ENCODE results near the gene TGM3. TPM values are rescaled to one million over a fixed set of nuclear protein-coding genes. Genes with fewer than 3 reads are reported as not detected.

Gene TGM3
- total RNA-seq, 3 donors from 2014 or later = 0.26 TPM; not detected in 2

DNA sequence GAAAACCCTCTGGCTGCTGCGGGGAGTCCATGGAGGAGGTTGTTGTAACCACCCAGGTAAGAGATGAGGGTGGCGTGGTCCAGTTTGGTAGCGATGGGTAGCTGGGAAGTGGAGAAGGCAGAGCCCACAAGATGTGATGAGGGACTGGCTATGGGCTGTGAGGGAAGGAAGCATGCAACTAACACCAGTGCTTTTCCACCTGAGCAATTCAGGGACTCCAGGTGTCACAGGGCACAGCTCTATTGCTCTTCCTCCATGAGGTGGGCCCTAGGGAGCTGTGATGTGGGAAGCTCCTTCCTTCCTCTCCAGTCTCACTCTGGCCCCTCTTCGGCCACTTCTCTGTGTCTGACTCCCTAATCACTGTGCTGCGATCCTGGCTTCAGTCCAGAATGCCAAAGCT lies 52.5 kb downstream of the TGM3 start:
- Mint-ChIP-seq H3K27me3 (ENCODE audit: low read depth) (peaks cover 17% of the 10 kb centered on the region), H3K9me3 (no peaks in the 10 kb centered on the region), H3K36me3 (ENCODE audit: insufficient read depth) (no peaks in the 10 kb centered on the region), H3K4me1 (ENCODE audit: low read depth) (no peaks in the 10 kb centered on the region), H3K4me3 (no peak overlapping the region)
- DNase-seq (no peak), ATAC-seq (no peak)

DNA sequence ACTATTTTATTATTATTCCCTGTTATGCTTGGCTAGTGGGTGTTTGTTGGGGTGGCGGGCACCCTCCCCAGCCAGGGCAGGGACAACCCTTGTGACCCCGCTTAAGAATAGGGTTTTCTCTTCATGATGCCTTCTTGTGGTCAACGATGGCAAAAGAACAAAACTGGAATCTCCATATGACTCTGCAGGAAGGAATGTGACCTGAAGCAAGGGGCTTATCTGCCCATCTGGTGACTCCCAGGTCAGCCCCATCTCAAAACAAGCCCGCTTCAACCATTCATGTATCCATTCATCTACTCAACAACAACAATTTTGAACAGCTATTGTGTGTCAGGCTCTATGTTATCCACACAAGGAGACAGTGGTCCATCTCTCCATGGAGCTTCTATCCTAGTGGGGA lies 54.0 kb downstream of the TGM3 start:
- DNase-seq = no peak
- no peaks in the 10 kb centered on the region for H3K4me1 Mint-ChIP-seq (ENCODE audit: low read depth)
- no peak for ATAC-seq
- no peak overlapping the region for H3K4me3 Mint-ChIP-seq
- peaks cover 25% of the 10 kb centered on the region for H3K27me3 Mint-ChIP-seq (ENCODE audit: low read depth)
- no peaks in the 10 kb centered on the region for H3K36me3 Mint-ChIP-seq (ENCODE audit: insufficient read depth)
- H3K9me3 Mint-ChIP-seq = no peaks in the 10 kb centered on the region

DNA sequence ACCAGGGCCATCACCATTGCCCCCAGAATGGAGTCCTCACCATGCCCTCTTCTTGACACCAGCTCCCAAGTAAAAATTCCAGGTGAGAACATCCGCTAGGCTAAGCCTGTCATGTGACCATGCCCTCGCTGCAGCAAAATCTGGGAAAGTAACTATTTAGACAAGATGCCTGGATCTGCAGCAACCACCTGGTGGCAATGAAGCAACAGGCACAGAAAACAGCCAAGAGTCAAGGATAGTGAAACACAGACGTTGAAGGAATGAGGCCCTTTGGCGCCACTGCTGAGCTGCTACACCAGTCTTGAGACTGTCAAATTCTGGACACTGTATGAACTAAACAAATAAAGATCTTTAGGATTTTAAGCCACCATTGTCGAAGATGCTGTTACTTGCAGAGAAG lies 54.8 kb downstream of the TGM3 start:
- no peak for ATAC-seq
- H3K4me1 Mint-ChIP-seq (ENCODE audit: low read depth) = no peaks in the 10 kb centered on the region

DNA sequence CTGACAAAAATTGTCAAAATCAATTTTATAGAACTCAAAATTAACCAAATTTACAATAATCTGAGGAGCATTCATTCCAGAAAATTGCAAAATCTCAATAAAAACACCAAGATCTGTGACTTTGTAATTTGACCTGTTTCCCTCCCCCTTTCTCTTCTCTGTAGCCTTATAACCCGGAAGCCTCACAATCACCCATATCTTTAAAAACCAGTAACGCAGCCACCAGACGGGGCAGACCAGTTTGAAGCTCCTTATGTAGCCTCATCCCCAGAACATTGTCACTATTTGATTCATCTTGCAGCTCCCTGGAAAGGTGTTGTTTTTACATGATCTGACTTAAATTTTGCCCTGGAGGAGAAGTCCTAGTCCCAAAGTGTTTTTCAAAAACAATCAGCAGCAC lies 57.4 kb downstream of the TGM3 start:
- H3K36me3 Mint-ChIP-seq (ENCODE audit: insufficient read depth) = no peaks in the 10 kb centered on the region
- H3K9me3 Mint-ChIP-seq = no peaks in the 10 kb centered on the region
- no peaks in the 10 kb centered on the region for H3K4me1 Mint-ChIP-seq (ENCODE audit: low read depth)
- ATAC-seq (no peak), DNase-seq (no peak)
- peaks cover 14% of the 10 kb centered on the region for H3K27me3 Mint-ChIP-seq (ENCODE audit: low read depth)
- H3K4me3 Mint-ChIP-seq = no peak overlapping the region

More for the DNA sequence above, 54.8 kb downstream of the TGM3 start:
- Mint-ChIP-seq H3K36me3 (ENCODE audit: insufficient read depth) (no peaks in the 10 kb centered on the region), H3K9me3 (no peaks in the 10 kb centered on the region), H3K27me3 (ENCODE audit: low read depth) (peaks cover 24% of the 10 kb centered on the region), H3K4me3 (no peak overlapping the region)
- no peak for DNase-seq

DNA sequence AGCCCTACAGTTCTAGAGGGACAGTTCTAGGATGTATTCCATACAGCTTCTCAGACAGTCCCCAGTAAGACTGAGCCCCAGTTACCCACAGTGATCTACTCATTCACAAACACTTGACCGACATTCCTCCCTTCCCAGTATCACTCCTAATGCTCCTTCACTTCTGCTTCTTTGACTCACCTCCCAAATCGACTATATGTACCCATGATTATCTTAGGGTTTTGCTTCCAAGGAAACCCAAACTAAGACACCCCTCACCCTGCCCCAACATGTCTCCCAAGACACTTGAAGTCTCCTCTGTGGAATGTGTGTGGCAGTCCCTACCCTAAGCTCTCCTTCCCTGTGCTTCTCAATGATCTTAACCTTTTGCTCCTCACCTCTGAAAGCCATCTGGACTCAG lies 61.3 kb downstream of the TGM3 start:
- H3K4me1 Mint-ChIP-seq (ENCODE audit: low read depth) = no peaks in the 10 kb centered on the region
- H3K27me3 Mint-ChIP-seq (ENCODE audit: low read depth) = peaks cover 10% of the 10 kb centered on the region
- DNase-seq = no peak
- H3K4me3 Mint-ChIP-seq = no peak overlapping the region
- no peaks in the 10 kb centered on the region for H3K36me3 Mint-ChIP-seq (ENCODE audit: insufficient read depth)
- peaks cover 17% of the 10 kb centered on the region for H3K9me3 Mint-ChIP-seq
- ATAC-seq = no peak

DNA sequence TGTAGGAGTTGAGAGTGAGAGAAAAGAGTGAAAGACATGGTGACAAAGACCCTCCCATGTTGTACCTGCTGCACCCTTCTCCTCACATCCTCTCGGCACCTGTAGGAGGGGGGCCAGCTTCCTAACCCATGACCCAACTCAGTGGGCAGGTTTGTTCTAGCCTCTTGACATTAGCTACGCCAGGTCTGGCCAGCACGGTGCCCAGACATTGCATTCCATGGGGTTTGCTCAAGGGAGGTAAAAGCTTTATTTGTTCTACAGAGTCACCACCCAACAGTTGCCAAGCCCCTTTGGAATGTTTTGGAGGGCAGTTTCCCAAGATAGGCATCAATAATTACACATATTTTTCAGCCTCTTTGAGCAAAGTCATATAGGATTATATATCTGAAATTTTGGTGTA lies 62.2 kb downstream of the TGM3 start:
- no peak overlapping the region for H3K4me3 Mint-ChIP-seq

DNA sequence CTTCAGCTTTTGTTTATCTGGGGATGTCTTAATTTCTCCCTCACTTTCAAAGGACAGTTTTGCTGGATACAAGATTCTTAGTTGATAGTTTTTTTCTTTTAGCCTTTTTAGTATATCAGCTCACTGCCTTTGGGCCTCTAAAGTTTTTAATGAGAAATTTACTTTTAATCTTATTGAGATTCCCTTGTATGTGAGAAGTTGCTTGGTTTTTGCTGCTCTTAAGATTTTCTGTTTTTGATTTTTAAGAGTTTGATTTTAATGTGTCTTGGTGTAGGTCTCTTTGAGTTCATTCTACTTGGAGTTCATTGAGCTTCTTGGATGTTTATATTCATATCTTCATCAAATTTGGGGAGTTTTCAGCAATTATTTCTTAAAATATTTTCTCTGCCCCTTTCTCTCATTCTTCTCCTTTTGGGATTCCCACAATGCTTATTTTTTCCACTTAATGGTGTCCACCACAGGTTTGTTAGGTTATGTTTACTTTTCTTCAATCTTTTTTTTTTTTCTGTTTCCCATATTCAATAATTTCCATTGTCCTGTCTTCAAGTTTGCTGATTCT lies 65.3 kb downstream of the TGM3 start:
- DNase-seq (no peak), ATAC-seq (no peak)
- Mint-ChIP-seq H3K9me3 (peaks cover 17% of the 10 kb centered on the region), H3K27me3 (ENCODE audit: low read depth) (peaks cover 23% of the 10 kb centered on the region), H3K4me3 (no peak overlapping the region), H3K4me1 (ENCODE audit: low read depth) (no peaks in the 10 kb centered on the region), H3K36me3 (ENCODE audit: insufficient read depth) (no peaks in the 10 kb centered on the region)

More for the DNA sequence above, 62.2 kb downstream of the TGM3 start:
- H3K9me3 Mint-ChIP-seq = peaks cover 17% of the 10 kb centered on the region
- DNase-seq (no peak), ATAC-seq (no peak)
- H3K36me3 Mint-ChIP-seq (ENCODE audit: insufficient read depth) = no peaks in the 10 kb centered on the region
- H3K4me1 Mint-ChIP-seq (ENCODE audit: low read depth) = no peaks in the 10 kb centered on the region
- H3K27me3 Mint-ChIP-seq (ENCODE audit: low read depth) = peaks cover 10% of the 10 kb centered on the region

DNA sequence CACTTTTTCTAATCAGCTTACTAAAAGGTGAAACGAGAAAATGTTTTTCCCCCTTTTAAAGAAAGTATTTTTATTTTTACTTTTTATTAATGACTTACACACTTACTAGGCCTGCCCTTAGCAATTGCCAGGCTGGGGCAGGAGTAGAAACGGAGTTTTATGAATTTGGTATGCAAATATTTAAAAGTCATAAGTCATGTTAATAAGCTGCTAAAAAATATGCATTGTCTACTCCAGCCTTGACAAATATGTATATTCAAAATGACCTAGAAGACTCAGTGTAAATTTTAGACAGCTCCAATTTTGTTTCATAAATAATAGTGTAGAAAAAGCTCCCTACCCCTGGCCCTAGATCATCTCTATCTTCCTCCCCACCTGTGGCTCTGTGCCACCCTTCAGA lies 67.4 kb downstream of the TGM3 start:
- Mint-ChIP-seq H3K27me3 (ENCODE audit: low read depth) (peaks cover 23% of the 10 kb centered on the region), H3K36me3 (ENCODE audit: insufficient read depth) (no peaks in the 10 kb centered on the region), H3K4me1 (ENCODE audit: low read depth) (no peaks in the 10 kb centered on the region), H3K4me3 (no peak overlapping the region), H3K9me3 (peaks cover 17% of the 10 kb centered on the region)
- DNase-seq (no peak), ATAC-seq (no peak)

DNA sequence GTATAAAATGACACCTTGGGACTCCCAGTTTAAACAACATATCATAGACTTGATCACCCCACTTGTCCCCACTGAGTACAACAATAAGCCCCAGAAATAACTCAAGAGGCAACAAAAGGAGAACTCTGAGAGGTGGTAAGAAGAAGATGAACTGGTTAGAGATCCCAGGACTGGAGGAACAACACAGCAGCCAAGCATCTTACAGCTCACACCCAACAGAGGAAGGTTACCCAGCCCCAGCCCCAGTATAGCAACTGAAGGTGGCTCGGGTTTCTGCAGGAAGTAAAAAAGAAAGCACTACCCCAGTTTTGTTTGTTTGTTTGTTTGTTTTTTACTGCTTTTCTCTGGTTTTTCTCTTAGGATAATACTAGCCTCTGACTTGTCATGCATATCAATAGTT lies 67.8 kb downstream of the TGM3 start:
- H3K9me3 Mint-ChIP-seq = peaks cover 19% of the 10 kb centered on the region
- no peaks in the 10 kb centered on the region for H3K4me1 Mint-ChIP-seq (ENCODE audit: low read depth)
- H3K27me3 Mint-ChIP-seq (ENCODE audit: low read depth) = peaks cover 23% of the 10 kb centered on the region
- no peak overlapping the region for H3K4me3 Mint-ChIP-seq
- DNase-seq (no peak), ATAC-seq (no peak)
- H3K36me3 Mint-ChIP-seq (ENCODE audit: insufficient read depth) = no peaks in the 10 kb centered on the region

DNA sequence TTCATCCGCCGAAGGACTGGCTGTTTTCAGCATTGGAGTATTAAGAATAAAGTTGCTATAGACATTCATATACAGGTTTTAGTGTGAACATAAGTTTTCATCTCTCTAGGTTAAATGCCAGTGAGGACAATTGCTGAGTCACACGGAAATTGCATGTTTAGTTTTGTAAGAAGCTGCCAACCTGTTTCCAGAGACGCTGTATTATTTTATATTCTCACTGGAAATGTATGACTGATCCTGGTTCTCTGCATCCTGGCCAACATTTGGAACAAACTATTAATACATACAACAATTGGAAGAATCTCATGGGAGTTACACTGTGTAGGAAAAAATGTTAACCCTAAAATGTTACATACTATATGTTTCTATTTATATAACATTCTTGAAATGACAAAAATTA lies 68.2 kb downstream of the TGM3 start:
- H3K4me1 Mint-ChIP-seq (ENCODE audit: low read depth) = no peaks in the 10 kb centered on the region
- no peak for DNase-seq
- H3K36me3 Mint-ChIP-seq (ENCODE audit: insufficient read depth) = no peaks in the 10 kb centered on the region
- peaks cover 23% of the 10 kb centered on the region for H3K9me3 Mint-ChIP-seq
- H3K4me3 Mint-ChIP-seq = no peak overlapping the region
- H3K27me3 Mint-ChIP-seq (ENCODE audit: low read depth) = peaks cover 23% of the 10 kb centered on the region
- no peak for ATAC-seq

DNA sequence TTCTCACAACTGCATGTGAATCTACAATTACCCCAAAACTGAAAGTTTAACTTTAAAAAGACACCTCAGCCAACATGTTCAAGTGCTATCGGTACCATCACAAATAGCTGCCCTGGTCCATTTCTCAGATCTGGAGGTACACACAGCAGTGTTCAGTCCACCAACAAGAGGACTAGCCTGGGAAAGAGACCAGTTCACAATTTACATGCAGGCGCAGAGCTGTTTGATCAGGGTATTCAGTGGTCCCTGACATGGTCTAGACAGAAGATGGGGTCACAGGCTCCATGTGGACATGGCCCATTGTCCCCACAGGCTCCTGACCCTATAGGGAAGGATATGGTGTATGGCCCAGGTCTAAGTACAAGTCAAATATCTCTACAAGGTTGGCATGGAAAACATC lies 69.3 kb downstream of the TGM3 start:
- Mint-ChIP-seq H3K9me3 (peaks cover 26% of the 10 kb centered on the region), H3K27me3 (ENCODE audit: low read depth) (peaks cover 33% of the 10 kb centered on the region), H3K36me3 (ENCODE audit: insufficient read depth) (no peaks in the 10 kb centered on the region), H3K4me3 (no peak overlapping the region), H3K4me1 (ENCODE audit: low read depth) (no peaks in the 10 kb centered on the region)
- ATAC-seq (no peak), DNase-seq (no peak)

DNA sequence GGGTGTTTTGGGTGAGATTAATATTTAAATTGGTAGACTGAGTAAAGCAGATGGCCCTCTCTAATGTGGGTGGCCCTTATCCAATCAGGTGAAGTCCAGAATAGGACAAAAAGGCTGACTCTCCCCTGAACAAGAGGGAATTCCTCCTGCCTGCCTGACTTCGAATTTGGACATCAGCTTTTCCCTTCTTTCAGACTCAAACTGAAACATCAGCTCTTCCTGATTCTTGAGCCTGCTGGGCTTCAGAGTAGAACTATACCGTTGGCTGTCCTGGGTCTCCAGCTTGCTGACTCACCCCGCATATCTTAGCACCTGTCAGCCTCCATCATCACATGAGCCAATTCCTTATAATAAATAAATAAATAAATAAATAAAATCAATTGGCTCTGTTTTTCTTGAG lies 69.9 kb downstream of the TGM3 start:
- Mint-ChIP-seq H3K4me3 (no peak overlapping the region), H3K27me3 (ENCODE audit: low read depth) (peaks cover 36% of the 10 kb centered on the region), H3K4me1 (ENCODE audit: low read depth) (no peaks in the 10 kb centered on the region), H3K36me3 (ENCODE audit: insufficient read depth) (no peaks in the 10 kb centered on the region), H3K9me3 (peaks cover 22% of the 10 kb centered on the region)
- no peak for ATAC-seq
- DNase-seq = no peak

DNA sequence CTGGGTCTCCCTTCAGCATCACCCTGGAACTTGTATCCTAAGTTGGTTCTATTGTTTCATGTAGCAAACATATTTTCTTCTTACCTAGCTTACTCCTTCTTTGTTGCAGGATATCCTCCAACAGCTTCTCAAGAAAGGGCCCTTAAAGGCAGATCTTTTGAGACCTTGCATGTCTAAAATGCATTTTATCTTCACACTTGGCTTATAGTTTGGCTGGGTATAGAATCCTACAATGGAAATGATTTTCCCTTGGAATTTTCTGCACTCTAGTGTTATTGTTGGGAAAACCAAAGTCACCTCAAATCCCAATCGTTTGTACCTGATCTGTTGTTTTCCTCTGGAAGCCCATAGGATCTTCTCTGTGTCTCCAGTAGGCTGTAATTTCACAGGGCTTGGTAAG lies 72.8 kb downstream of the TGM3 start:
- Mint-ChIP-seq H3K4me3 (no peak overlapping the region), H3K27me3 (ENCODE audit: low read depth) (peaks cover 51% of the 10 kb centered on the region), H3K4me1 (ENCODE audit: low read depth) (no peaks in the 10 kb centered on the region), H3K9me3 (peaks cover 10% of the 10 kb centered on the region), H3K36me3 (ENCODE audit: insufficient read depth) (no peaks in the 10 kb centered on the region)
- DNase-seq = no peak
- no peak for ATAC-seq

DNA sequence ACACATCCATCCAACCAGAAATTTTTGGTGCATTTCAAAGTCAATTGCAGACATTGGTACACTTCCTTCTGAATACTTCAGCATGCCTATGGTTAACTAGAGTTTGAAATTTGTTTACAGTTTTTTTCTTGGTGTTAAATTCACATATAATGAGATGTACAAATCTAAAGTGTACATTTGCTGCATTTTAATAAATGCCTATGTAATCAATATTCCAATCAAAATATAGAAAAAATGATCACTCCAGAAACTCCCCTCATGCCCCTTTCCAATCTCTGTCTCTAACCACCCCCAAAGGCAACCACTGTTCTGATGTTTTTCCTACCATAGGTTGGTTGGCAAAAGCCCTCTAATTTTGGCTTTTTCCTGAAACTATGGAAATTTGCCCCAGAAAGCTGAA lies 77.3 kb downstream of the TGM3 start:
- H3K27me3 Mint-ChIP-seq (ENCODE audit: low read depth) = peaks cover 41% of the 10 kb centered on the region
- H3K9me3 Mint-ChIP-seq = peaks cover 10% of the 10 kb centered on the region
- DNase-seq (no peak), ATAC-seq (no peak)
- H3K36me3 Mint-ChIP-seq (ENCODE audit: insufficient read depth) = no peaks in the 10 kb centered on the region
- H3K4me1 Mint-ChIP-seq (ENCODE audit: low read depth) = no peaks in the 10 kb centered on the region
- no peak overlapping the region for H3K4me3 Mint-ChIP-seq

DNA sequence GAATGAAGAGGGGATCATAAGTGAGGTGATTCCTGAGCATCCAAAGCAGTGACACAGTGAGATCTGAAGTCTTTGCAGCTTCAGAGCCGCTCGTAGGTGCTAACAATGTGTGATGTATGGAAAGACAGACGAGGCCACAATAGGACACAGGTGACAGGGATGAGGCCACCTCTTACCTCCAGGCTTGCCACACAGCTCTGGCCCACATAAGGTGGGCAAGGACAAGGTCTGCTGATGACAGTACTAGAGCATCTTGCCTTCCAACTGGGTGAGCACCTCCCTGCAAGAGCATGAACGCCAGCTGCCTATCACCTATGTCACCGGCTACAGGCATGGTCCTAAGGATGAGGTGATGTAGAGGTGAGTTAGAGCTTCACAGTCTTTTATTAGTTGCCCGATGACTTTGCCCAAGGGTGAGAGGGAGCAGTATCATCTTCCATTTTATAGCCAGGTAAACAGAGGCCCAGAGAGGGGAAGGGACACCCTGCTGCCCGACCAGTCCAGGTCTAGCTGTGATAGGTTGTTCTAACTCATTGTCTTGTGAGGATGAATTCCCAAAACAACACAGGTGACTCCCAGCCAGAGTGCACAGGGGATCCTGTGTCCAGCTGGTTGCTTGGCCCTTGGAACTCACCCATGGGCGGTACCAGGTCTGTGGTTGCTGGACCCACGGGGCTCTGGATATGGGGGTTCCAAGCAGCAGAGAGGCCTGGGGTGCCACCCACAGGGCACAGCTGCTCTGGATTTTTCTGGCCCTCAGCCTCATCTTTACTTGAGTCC lies 78.7 kb downstream of the TGM3 start:
- DNase-seq = no peak
- Mint-ChIP-seq H3K9me3 (no peaks in the 10 kb centered on the region), H3K4me1 (ENCODE audit: low read depth) (peaks cover 12% of the 10 kb centered on the region), H3K36me3 (ENCODE audit: insufficient read depth) (no peaks in the 10 kb centered on the region), H3K27me3 (ENCODE audit: low read depth) (peaks cover 40% of the 10 kb centered on the region), H3K4me3 (no peak overlapping the region)
- no peak for ATAC-seq
